GM23338 (cell line): Measurements from ENCODE around the gene AHNAK. TPM values are rescaled to one million over a fixed set of nuclear protein-coding genes. Genes with fewer than 3 reads are reported as not detected.

Experiments
- ATAC-seq: fragments of 200-7000 bp; cut with Tn5 transposase; 3 replicates; pipeline ENCODE4 v1.9.1; 2020
- DNase-seq: peaks from one replicate; pipeline ENCODE4 v3.0.0-alpha.2; 2015; ENCODE audit warnings: low spot score
- H2AFZ ChIP-seq: fragments of 200-600 bp; sonication (generic); 2 replicates; pipeline ENCODE4 v1.8.0; 2016; ENCODE audit warnings: antibody characterized with exemption, mild to moderate bottlenecking, moderate library complexity
- H3F3A ChIP-seq: fragments of 200-600 bp; sonication (generic); replicated peaks from 2 replicates; pipeline ENCODE4 v1.8.0; 2017; ENCODE audit warnings: antibody characterized with exemption, mixed run types, low read depth
- H3K27ac ChIP-seq: fragments of 200-600 bp; sonication (generic); 2 replicates; pipeline ENCODE4 v1.6.1; 2016; ENCODE audit warnings: low read depth
- H3K27me3 ChIP-seq: fragments of 200-600 bp; sonication (generic); 2 replicates; pipeline ENCODE4 v1.8.0; 2016; ENCODE audit warnings: mild to moderate bottlenecking, mixed run types, moderate library complexity; ENCODE audit not compliant: insufficient read depth
- H3K36me3 ChIP-seq: fragments of 200-600 bp; sonication (generic); 2 replicates; pipeline ENCODE4 v1.8.0; 2016; ENCODE audit warnings: mild to moderate bottlenecking; ENCODE audit not compliant: insufficient read depth
- H3K4me1 ChIP-seq: fragments of 200-600 bp; sonication (generic); 2 replicates; pipeline ENCODE4 v1.8.0; 2016; ENCODE audit warnings: mild to moderate bottlenecking, moderate library complexity; ENCODE audit not compliant: insufficient read depth
- H3K4me2 ChIP-seq: fragments of 200-600 bp; sonication (generic); 2 replicates; pipeline ENCODE4 v1.7.1; 2017; ENCODE audit warnings: mixed run types
- H3K4me3 ChIP-seq: fragments of 200-600 bp; sonication (generic); 2 replicates; pipeline ENCODE4 v1.6.1; 2016; ENCODE audit warnings: mixed run types
- H3K79me2 ChIP-seq: fragments of 200-600 bp; sonication (generic); replicated peaks from 2 replicates; pipeline ENCODE4 v1.8.0; 2017; ENCODE audit warnings: mild to moderate bottlenecking; ENCODE audit not compliant: insufficient read depth
- H3K9me2 ChIP-seq: fragments of 200-600 bp; sonication (generic); 2 replicates; pipeline ENCODE4 v1.8.0; 2017; ENCODE audit not compliant: insufficient read depth
- H4K20me1 ChIP-seq: fragments of 200-600 bp; sonication (generic); replicated peaks from 2 replicates; pipeline ENCODE4 v1.8.0; 2017; ENCODE audit warnings: mild to moderate bottlenecking; ENCODE audit not compliant: insufficient read depth
- H3K27ac Mint-ChIP-seq: 2 replicates; pipeline ENCODE4 v1.8.0; 2020; ENCODE audit warnings: inconsistent platforms, mild to moderate bottlenecking, moderate library complexity, mixed read lengths
- H3K27me3 Mint-ChIP-seq: 3 replicates; pipeline ENCODE4 v1.8.0; 2022; ENCODE audit warnings: low read depth, mild to moderate bottlenecking, moderate library complexity, mixed read lengths, inconsistent platforms; ENCODE audit not compliant: insufficient read depth, poor library complexity
- H3K36me3 Mint-ChIP-seq: 3 replicates; pipeline ENCODE4 v1.8.0; 2021; ENCODE audit warnings: low read depth, mild to moderate bottlenecking, inconsistent platforms, moderate library complexity, mixed read lengths
- H3K4me1 Mint-ChIP-seq: 3 replicates; pipeline ENCODE4 v1.8.0; 2020; ENCODE audit warnings: mild to moderate bottlenecking, inconsistent platforms, mixed read lengths
- H3K4me3 Mint-ChIP-seq: 3 replicates; pipeline ENCODE4 v1.8.0; 2021; ENCODE audit warnings: moderate library complexity, mild to moderate bottlenecking, inconsistent platforms, mixed read lengths
- H3K9me3 Mint-ChIP-seq: 3 replicates; pipeline ENCODE4 v1.8.0; 2020; ENCODE audit warnings: moderate library complexity, mild to moderate bottlenecking, inconsistent platforms, mixed read lengths
- CREB1 ChIP-seq: fragments of 250-450 bp; sonication (Bioruptor Pico); IDR thresholded peaks from 2 replicates; pipeline ENCODE4 v1.5.0; 2020; ENCODE audit warnings: low read depth, mild to moderate bottlenecking, moderate library complexity
- CTCF ChIP-seq, 2 experiments: fragments of 200-600 bp in 1 of 2; sonication (generic) in 1 of 2; conservative IDR thresholded peaks; 2 replicates each; pipeline versions ENCODE4 v1.5.1 to v1.6.1; 2016 to 2017; ENCODE audit warnings: antibody characterized with exemption in 2 of 2, low read depth in 2 of 2, mild to moderate bottlenecking in 2 of 2, moderate library complexity in 1 of 2
- ETS1 ChIP-seq: IDR thresholded peaks from 2 replicates; pipeline ENCODE4 v1.6.1; 2016; ENCODE audit warnings: antibody characterized with exemption
- EZH2 ChIP-seq: fragments of 200-600 bp; sonication (generic); IDR thresholded peaks from one replicate; pipeline ENCODE4 v1.8.0; 2017; ENCODE audit warnings: antibody characterized with exemption, mild to moderate bottlenecking, low read depth; ENCODE audit not compliant: unreplicated experiment
- EZH2phosphoT487 ChIP-seq: fragments of 200-600 bp; sonication (generic); IDR thresholded peaks from one replicate; pipeline ENCODE4 v1.8.1; 2018; ENCODE audit warnings: antibody characterized with exemption; ENCODE audit not compliant: unreplicated experiment
- JUNB ChIP-seq: IDR thresholded peaks from one replicate; pipeline ENCODE4 v1.6.1; 2016; ENCODE audit warnings: antibody characterized with exemption; ENCODE audit not compliant: unreplicated experiment
- NANOG ChIP-seq: IDR thresholded peaks from 2 replicates; pipeline ENCODE4 v1.6.1; 2016; ENCODE audit warnings: antibody characterized with exemption, borderline replicate concordance
- POLR2AphosphoS5 ChIP-seq: IDR thresholded peaks from 2 replicates; pipeline ENCODE4 v1.6.1; 2016; ENCODE audit warnings: antibody characterized with exemption, low read depth
- REST ChIP-seq: IDR thresholded peaks from one replicate; pipeline ENCODE4 v1.6.1; 2018; ENCODE audit warnings: antibody characterized with exemption; ENCODE audit not compliant: unreplicated experiment
- STAT1 ChIP-seq: IDR thresholded peaks from one replicate; pipeline ENCODE4 v1.6.1; 2016; ENCODE audit warnings: antibody characterized with exemption; ENCODE audit not compliant: unreplicated experiment
- ZNF114 ChIP-seq: fragments of 250-450 bp; sonication (Bioruptor Pico); IDR thresholded peaks from 2 replicates; pipeline ENCODE4 v1.5.0; 2020; ENCODE audit warnings: mild to moderate bottlenecking, moderate library complexity
- ZNF331 ChIP-seq: fragments of 250-450 bp; sonication (Bioruptor Pico); IDR thresholded peaks from 2 replicates; pipeline ENCODE4 v1.5.0; 2020; ENCODE audit warnings: low read depth, mild to moderate bottlenecking, moderate library complexity
- ZNF462 ChIP-seq: fragments of 250-450 bp; sonication (Bioruptor Pico); IDR thresholded peaks from 2 replicates; pipeline ENCODE4 v1.5.0; 2020; ENCODE audit warnings: mild to moderate bottlenecking, moderate library complexity
- polyA plus RNA-seq: library from polyadenylated mRNA; unstranded; fragments of >200 nt; fragmentation: Nextera tagmentation; extraction: Ambion mirVana; gene quantifications from 2 replicates; pipeline ENCODE4 v1.2.1, GENCODE V29; 2016
- total RNA-seq: library from RNA; depleted of rRNA; stranded (reverse); fragments of >200 nt; shearing (Covaris generic); gene quantifications from 2 replicates; pipeline ENCODE4 v1.2.3, GENCODE V29; 2014

The AHNAK gene
- total and polyA plus RNA-seq, 2 experiments from 2014 or later = 0.91 to 2.1 TPM

- H3K27me3 Mint-ChIP-seq = peaks cover 9% of the 10 kb centered on the region
- no peaks in the 10 kb centered on the region for H3K4me1 ChIP-seq
- H3K27ac ChIP-seq = no peak overlapping the region
- no peak overlapping the region for H3K4me3 ChIP-seq
- no peaks in the 10 kb centered on the region for H3K27me3 ChIP-seq
- no peaks in the 10 kb centered on the region for H3K9me2 ChIP-seq
- DNase-seq (no peak), ATAC-seq (no peak)
- H3K79me2 ChIP-seq = no peaks in the 10 kb centered on the region
- TF ChIP-seq REST (no peak), JUNB (no peak), POLR2AphosphoS5 (no peak), NANOG (no peak), STAT1 (no peak), ZNF114 (no peak), EZH2phosphoT487 (no peak), ZNF331 (CRISPR knock-in tag) (no peak), ZNF462 (CRISPR knock-in tag) (no peak), CTCF (conservative IDR thresholded peaks at IDR 0.05; ENCODE audit: low read depth in 2 of 2) (no peak), EZH2 (no peak), CREB1 (no peak), ETS1 (no peak)
- peak overlapping the region; percentile 1; the same call in 1 of the 2 replicates for H3K27ac Mint-ChIP-seq
- H4K20me1 ChIP-seq = no peaks in the 10 kb centered on the region
- no peaks in the 10 kb centered on the region for H3K36me3 ChIP-seq
- H3K4me3 Mint-ChIP-seq = no peak overlapping the region
- H3F3A ChIP-seq = 0 out of 2 replicates have a peak, but pooled peaks cover 4% of the 10 kb centered on the region
- H2AFZ ChIP-seq = 0 out of 2 replicates have a peak overlapping the region, but pooled peaks have one; percentile 28
- peaks cover 3% of the 10 kb centered on the region; the same call in 1 of the 3 replicates for H3K9me3 Mint-ChIP-seq
- H3K36me3 Mint-ChIP-seq = no peaks in the 10 kb centered on the region; the same call in 2 of the 3 replicates
- peaks cover 7% of the 10 kb centered on the region; the same call in 1 of the 3 replicates for H3K4me1 Mint-ChIP-seq
- H3K4me2 ChIP-seq = no peak overlapping the region
Observed at GRCh38 chr11:62433904-62434276, 112.7 kb downstream of the AHNAK start.
